ENCODE measurements around the gene FMNL1.

DNA sequence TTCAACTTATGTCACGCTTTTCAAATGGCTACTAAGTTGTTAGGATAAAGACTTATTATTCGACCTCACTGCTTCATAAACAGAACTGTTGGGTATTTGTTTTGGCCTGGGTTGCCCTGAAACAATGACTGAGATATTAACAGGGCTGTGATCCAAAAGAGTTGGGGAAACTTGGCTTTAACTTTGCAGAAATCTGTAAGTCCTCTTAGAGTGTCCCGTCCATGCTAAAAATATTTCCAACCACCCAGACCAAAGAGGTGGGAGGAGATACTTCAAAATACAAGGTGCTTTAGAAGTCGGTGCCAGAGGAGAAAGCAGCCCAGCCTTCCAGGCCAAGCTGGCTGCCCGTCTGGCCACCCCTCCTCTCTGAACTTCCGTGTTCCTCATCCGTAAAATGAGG is 56.3 kb downstream of the FMNL1 start:
- TF ChIP-seq EZH2 (IDR thresholded peaks at IDR 0.05) (no peak), CTCF (IDR thresholded peaks at IDR 0.05) (no peak), EZH2phosphoT487 (IDR thresholded peaks at IDR 0.05) (no peak)

Data from neural progenitor cell (in vitro differentiated cells).